BJ (cell line): ENCODE results near the gene SELP. TPM values are rescaled to one million over a fixed set of nuclear protein-coding genes. Genes with fewer than 3 reads are reported as not detected.

Experiments
- CTCF ChIA-PET: fragments of 350-600 bp; formaldehyde crosslinking; extraction: SDS; loops from one replicate; lab custom pipeline; 2021; ENCODE audit warnings: antibody characterized with exemption, inconsistent platforms; lab: Yijun Ruan, JAX
- POLR2A ChIA-PET: fragments of 300-600 bp; sonication (Branson Sonifier 250); formaldehyde crosslinking; extraction: SDS; loops from one replicate; lab custom pipeline; 2021; ENCODE audit warnings: antibody characterized with exemption; lab: Charles Lee
- DNase-seq: peaks from one replicate; pipeline ENCODE4 v3.0.0-alpha.2; 2011; ENCODE audit warnings: low read depth
- H3K27me3 ChIP-seq: 2 replicates; pipeline ENCODE4 v1.6.0; 2011; ENCODE audit warnings: low read length; ENCODE audit not compliant: control insufficient read depth, insufficient read depth
- H3K36me3 ChIP-seq: 2 replicates; pipeline ENCODE4 v1.5.1; 2011; ENCODE audit warnings: low read length; ENCODE audit not compliant: control insufficient read depth, insufficient read depth
- H3K4me3 ChIP-seq: 2 replicates; pipeline ENCODE4 v1.5.1; 2011; ENCODE audit warnings: low read depth, mild to moderate bottlenecking, control low read depth, low read length
- CTCF ChIP-seq: IDR thresholded peaks from 2 replicates; pipeline ENCODE4 v1.5.1; 2011; ENCODE audit warnings: low read depth, mild to moderate bottlenecking, control low read depth, inconsistent platforms, low read length, moderate library complexity; ENCODE audit not compliant: insufficient read depth
- polyA plus RNA-seq: library from polyadenylated mRNA; depleted of rRNA; stranded (reverse); fragments of >200 nt; gene quantifications from 2 replicates; pipeline ENCODE4 v1.2.3, GENCODE V29; 2011

Gene SELP
- polyA plus RNA-seq, 1 experiment, result not detected

DNA sequence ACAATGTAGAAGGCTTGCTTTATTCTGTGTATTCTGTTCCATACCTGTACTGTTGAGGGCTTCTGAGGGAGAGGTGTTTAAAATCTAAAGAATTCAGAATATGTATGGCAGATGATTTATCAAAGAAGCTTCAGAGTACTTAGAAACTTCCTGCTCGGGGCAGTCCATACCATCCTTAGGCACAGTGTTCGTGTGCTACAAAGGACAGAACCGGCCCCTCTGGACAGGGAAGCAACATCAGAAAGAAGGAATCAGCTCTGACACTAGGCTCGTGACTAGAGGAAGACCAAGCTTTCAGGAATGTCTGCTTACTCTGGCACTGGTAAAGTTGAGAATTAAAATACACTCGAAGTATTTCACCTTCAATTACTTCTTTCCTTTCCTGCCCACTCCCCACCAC is 14.1 kb downstream of the SELP start:
- no peak for TF ChIP-seq CTCF
- no peaks in the 10 kb centered on the region for H3K27me3 ChIP-seq
- ChIA-PET CTCF (interaction anchor here (0.8 kb wide), 1 partner anchor 14 kb away, joined by 3 read pairs; no protein-coding TSS in a partner anchor), POLR2A (no interaction called here)
- DNase-seq, result no peak
- no peak overlapping the region for H3K4me3 ChIP-seq
- no peaks in the 10 kb centered on the region for H3K36me3 ChIP-seq

DNA sequence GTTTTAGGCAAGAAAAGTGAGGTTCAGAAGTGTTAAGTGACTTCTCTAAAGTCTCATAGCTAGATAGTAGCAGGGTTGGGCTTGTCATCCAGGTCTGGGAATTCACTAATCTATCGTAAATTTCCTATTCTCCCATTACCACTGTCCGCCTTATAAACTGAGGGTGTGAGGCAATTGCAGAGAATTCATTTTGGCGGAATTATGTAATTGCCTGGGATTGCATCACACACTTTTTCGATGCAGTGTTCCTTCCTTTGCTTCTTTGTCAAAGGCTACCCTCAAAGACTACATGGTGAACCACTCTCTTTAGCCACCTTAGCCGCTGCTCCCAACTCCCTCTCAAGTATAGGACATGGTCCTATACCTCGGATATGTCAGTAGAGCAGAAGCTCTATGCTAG is 19.1 kb downstream of the SELP start:
- H3K27me3 ChIP-seq, result no peaks in the 10 kb centered on the region
- ChIA-PET CTCF (no interaction called here), POLR2A (no interaction called here)
- DNase-seq, result no peak
- H3K4me3 ChIP-seq, result no peak overlapping the region
- no peaks in the 10 kb centered on the region for H3K36me3 ChIP-seq
- TF ChIP-seq CTCF, result no peak

- no peak for TF ChIP-seq CTCF
- ChIA-PET CTCF (no interaction called here), POLR2A (no interaction called here)
- Histone ChIP-seq H3K27me3 (no peaks in the 10 kb centered on the region), H3K36me3 (no peaks in the 10 kb centered on the region), H3K4me3 (no peak overlapping the region)
- DNase-seq, result no peak
Observed at GRCh38 chr1:169610108-169610507, 19.8 kb downstream of the SELP start.

DNA sequence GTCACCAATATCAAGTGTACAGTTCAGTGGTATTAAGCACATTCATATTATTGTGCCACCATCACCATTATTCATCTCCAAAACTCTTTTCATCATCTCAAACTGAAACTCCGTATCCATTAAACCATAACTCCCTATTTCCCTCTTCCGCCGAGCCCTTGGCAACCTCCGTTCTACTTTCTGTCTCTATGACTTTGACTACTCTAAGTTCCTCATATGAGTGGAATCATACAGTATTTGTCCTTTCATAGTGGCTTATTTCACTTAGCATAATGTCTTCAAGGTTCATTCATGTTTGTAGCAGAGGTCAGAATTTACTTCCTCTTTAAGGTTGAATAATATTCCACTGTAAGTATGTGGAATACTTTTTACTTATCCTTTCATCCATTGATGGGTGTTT is 21.7 kb downstream of the SELP start:
- no peak overlapping the region for H3K4me3 ChIP-seq

GRCh38 chr1:169604781-169605560 is 25.0 kb downstream of the SELP start:
- CTCF ChIA-PET, result interaction anchor here (0.7 kb wide), 1 partner anchor 1071 kb away, joined by 3 read pairs; no protein-coding TSS in a partner anchor
- Histone ChIP-seq H3K27me3 (no peaks in the 10 kb centered on the region), H3K4me3 (no peak overlapping the region), H3K36me3 (no peaks in the 10 kb centered on the region)
- POLR2A ChIA-PET, result no interaction called here
- TF ChIP-seq CTCF, result no peak
- no peak for DNase-seq

More for the DNA sequence above, 21.7 kb downstream of the SELP start:
- no peak for TF ChIP-seq CTCF
- ChIA-PET CTCF (no interaction called here), POLR2A (no interaction called here)
- H3K27me3 ChIP-seq, result no peaks in the 10 kb centered on the region
- no peak for DNase-seq
- no peaks in the 10 kb centered on the region for H3K36me3 ChIP-seq
